Activated CD4-positive, CD25-positive, alpha-beta regulatory T cell (primary cell): ENCODE measurements around the gene MMP24.
"Not testable (repeated sequence)": the region's sequence is repeated elsewhere in the genome, so short reads cannot be mapped to it uniquely, and the experiment has no call there.

Source experiments
- DNase-seq, 4 experiments: peaks; one replicate each; lab custom pipeline; 2025; lab: John Stamatoyannopoulos, UW

MMP24 gene

GRCh38 chr20:35223941-35224340 lies 2.5 kb upstream of the MMP24 start:
- DNase-seq, result no peak

GRCh38 chr20:35224536-35224935 lies 2.0 kb upstream of the MMP24 start:
- DNase-seq, result no peak

GRCh38 chr20:35225319-35226125 lies 968 bp upstream of the MMP24 start:
- no peak for DNase-seq

GRCh38 chr20:35226884-35227681 lies 593 bp downstream of the MMP24 start:
- peak in 2 of 4 experiments; percentile 19 for DNase-seq

GRCh38 chr20:35232575-35232974 lies 6.1 kb downstream of the MMP24 start:
- DNase-seq, result no peak

- DNase-seq, result no peak
Measured at GRCh38 chr20:35235881-35236280, 9.4 kb downstream of the MMP24 start.

- DNase-seq, result no peak
Measured at GRCh38 chr20:35237486-35237885, 11.0 kb downstream of the MMP24 start.

GRCh38 chr20:35238170-35238569 lies 11.7 kb downstream of the MMP24 start:
- DNase-seq, result no peak

- no peak for DNase-seq
Measured at GRCh38 chr20:35238735-35239134, 12.2 kb downstream of the MMP24 start.

- DNase-seq, result no peak
Measured at GRCh38 chr20:35240083-35240810, 13.8 kb downstream of the MMP24 start.

GRCh38 chr20:35240811-35241293 lies 14.4 kb downstream of the MMP24 start:
- no peak for DNase-seq

- DNase-seq, result no peak
Measured at GRCh38 chr20:35243317-35243716, 16.8 kb downstream of the MMP24 start.

- no peak for DNase-seq
Measured at GRCh38 chr20:35243986-35244385, 17.5 kb downstream of the MMP24 start.

GRCh38 chr20:35246723-35247122 lies 20.2 kb downstream of the MMP24 start:
- DNase-seq, result no peak

GRCh38 chr20:35248641-35249475 lies 22.4 kb downstream of the MMP24 start:
- no peak for DNase-seq

GRCh38 chr20:35251613-35251940 lies 25.1 kb downstream of the MMP24 start:
- DNase-seq, result no peak

- no peak for DNase-seq
Measured at GRCh38 chr20:35252037-35252461, 25.6 kb downstream of the MMP24 start.

GRCh38 chr20:35252598-35252997 lies 26.1 kb downstream of the MMP24 start:
- DNase-seq, result not testable (repeated sequence)

GRCh38 chr20:35253010-35253409 lies 26.5 kb downstream of the MMP24 start:
- DNase-seq, result no peak

- DNase-seq, result no peak
Measured at GRCh38 chr20:35254448-35254999, 28.0 kb downstream of the MMP24 start.
